Large intestine (tissue), 3 donors: ENCODE data around the gene MSL3B.

Experiments
- DNase-seq, 2 donors: peaks; one replicate each; pipeline versions ENCODE4 v3.0.0 to v3.0.0-alpha.2; 2013
- H3K27ac ChIP-seq: one replicate; pipeline ENCODE4 v1.5.1; 2013; ENCODE audit warnings: low read length
- H3K27me3 ChIP-seq: 2 replicates; pipeline ENCODE4 v1.6.1; 2013; ENCODE audit warnings: low read length; ENCODE audit not compliant: control insufficient read depth, insufficient read depth
- H3K36me3 ChIP-seq: 2 replicates; pipeline ENCODE4 v1.6.1; 2013; ENCODE audit warnings: low read length; ENCODE audit not compliant: control insufficient read depth, insufficient read depth
- H3K4me1 ChIP-seq: one replicate; pipeline ENCODE4 v1.6.1; 2013; ENCODE audit warnings: low read length; ENCODE audit not compliant: control insufficient read depth, insufficient read depth
- H3K4me3 ChIP-seq: one replicate; pipeline ENCODE4 v1.5.1; 2013; ENCODE audit warnings: low read length
- H3K9me3 ChIP-seq: one replicate; pipeline ENCODE4 v1.6.1; 2013; ENCODE audit warnings: mild to moderate bottlenecking, low read depth, low read length, moderate library complexity; ENCODE audit not compliant: control insufficient read depth
- WGBS: methylation state at CpG from one replicate; pipeline ENCODE4 v1.1.5; 2013; ENCODE audit warnings: low lambda C conversion rate; ENCODE audit not compliant: insufficient coverage; 5-methylcytosine and 5-hydroxymethylcytosine counted together

Gene MSL3B

GRCh38 chr2:233853883-233854240 is 14.3 kb downstream of the MSL3B start:
- peaks cover 12% of the 10 kb centered on the region for H3K36me3 ChIP-seq
- no peak overlapping the region for H3K27ac ChIP-seq
- no peaks in the 10 kb centered on the region for H3K9me3 ChIP-seq
- peak overlapping the region; percentile 93 for H3K4me3 ChIP-seq
- no CpG with 5 or more reads among the region's 25 CpGs for WGBS
- peaks cover 7% of the 10 kb centered on the region for H3K4me1 ChIP-seq
- no peaks in the 10 kb centered on the region for H3K27me3 ChIP-seq
- DNase-seq, result no peak

- no peaks in the 10 kb centered on the region for H3K9me3 ChIP-seq
- no CpG with 5 or more reads among the region's 8 CpGs for WGBS
- DNase-seq, result no peak
- H3K27me3 ChIP-seq, result no peaks in the 10 kb centered on the region
- H3K4me3 ChIP-seq, result peak overlapping the region; percentile 93
- no peak overlapping the region for H3K27ac ChIP-seq
- H3K4me1 ChIP-seq, result peaks cover 7% of the 10 kb centered on the region
- peaks cover 12% of the 10 kb centered on the region for H3K36me3 ChIP-seq
Observed at GRCh38 chr2:233853353-233853752, 14.8 kb downstream of the MSL3B start.

GRCh38 chr2:233852056-233852455 is 16.1 kb downstream of the MSL3B start:
- DNase-seq, result no peak
- no CpG with 5 or more reads among the region's 3 CpGs for WGBS
- H3K9me3 ChIP-seq, result no peaks in the 10 kb centered on the region
- H3K36me3 ChIP-seq, result peaks cover 22% of the 10 kb centered on the region
- H3K27ac ChIP-seq, result no peak overlapping the region
- H3K27me3 ChIP-seq, result no peaks in the 10 kb centered on the region
- H3K4me1 ChIP-seq, result no peaks in the 10 kb centered on the region
- no peak overlapping the region for H3K4me3 ChIP-seq

- Histone ChIP-seq H3K9me3 (no peaks in the 10 kb centered on the region), H3K4me1 (no peaks in the 10 kb centered on the region), H3K27me3 (no peaks in the 10 kb centered on the region), H3K27ac (no peak overlapping the region), H3K36me3 (peaks cover 28% of the 10 kb centered on the region), H3K4me3 (no peak overlapping the region)
- 100% methylated on average over 2 of the region's 6 CpGs for WGBS
- DNase-seq, result no peak
Observed at GRCh38 chr2:233851169-233851568, 17.0 kb downstream of the MSL3B start.

GRCh38 chr2:233850745-233851144 is 17.4 kb downstream of the MSL3B start:
- Histone ChIP-seq H3K4me1 (no peaks in the 10 kb centered on the region), H3K4me3 (no peak overlapping the region), H3K27ac (no peak overlapping the region), H3K27me3 (no peaks in the 10 kb centered on the region), H3K9me3 (no peaks in the 10 kb centered on the region), H3K36me3 (peaks cover 28% of the 10 kb centered on the region)
- WGBS, result no CpG with 5 or more reads among the region's 7 CpGs
- DNase-seq, result no peak

- no peak for DNase-seq
- 80% methylated on average over 2 of the region's 13 CpGs for WGBS
- Histone ChIP-seq H3K27me3 (no peaks in the 10 kb centered on the region), H3K36me3 (peaks cover 32% of the 10 kb centered on the region), H3K4me1 (no peaks in the 10 kb centered on the region), H3K9me3 (no peaks in the 10 kb centered on the region), H3K27ac (no peak overlapping the region), H3K4me3 (no peak overlapping the region)
Observed at GRCh38 chr2:233849607-233850271, 18.4 kb downstream of the MSL3B start.

- H3K36me3 ChIP-seq, result peaks cover 43% of the 10 kb centered on the region
- WGBS, result no CpG with 5 or more reads among the region's 13 CpGs
- H3K9me3 ChIP-seq, result no peaks in the 10 kb centered on the region
- no peak overlapping the region for H3K4me3 ChIP-seq
- no peak for DNase-seq
- no peak overlapping the region for H3K27ac ChIP-seq
- H3K27me3 ChIP-seq, result no peaks in the 10 kb centered on the region
- H3K4me1 ChIP-seq, result no peaks in the 10 kb centered on the region
Observed at GRCh38 chr2:233848276-233848675, 19.9 kb downstream of the MSL3B start.

- no CpG with 5 or more reads among the region's 13 CpGs for WGBS
- no peak for DNase-seq
- no peak overlapping the region for H3K4me3 ChIP-seq
- H3K27me3 ChIP-seq, result no peaks in the 10 kb centered on the region
- H3K9me3 ChIP-seq, result no peaks in the 10 kb centered on the region
- H3K4me1 ChIP-seq, result no peaks in the 10 kb centered on the region
- H3K27ac ChIP-seq, result no peak overlapping the region
- H3K36me3 ChIP-seq, result peaks cover 45% of the 10 kb centered on the region
Observed at GRCh38 chr2:233847248-233847898, 20.8 kb downstream of the MSL3B start.

- peaks cover 48% of the 10 kb centered on the region for H3K36me3 ChIP-seq
- WGBS, result 80% methylated on average over 1 of the region's 16 CpGs
- no peaks in the 10 kb centered on the region for H3K9me3 ChIP-seq
Observed at GRCh38 chr2:233846387-233847247, 21.6 kb downstream of the MSL3B start.

GRCh38 chr2:233845301-233846060 is 22.7 kb downstream of the MSL3B start:
- DNase-seq, result no peak
- H3K27ac ChIP-seq, result no peak overlapping the region
- no peaks in the 10 kb centered on the region for H3K9me3 ChIP-seq
- WGBS, result no CpG with 5 or more reads among the region's 1 CpG
- no peaks in the 10 kb centered on the region for H3K27me3 ChIP-seq
- no peaks in the 10 kb centered on the region for H3K4me1 ChIP-seq
- H3K36me3 ChIP-seq, result peaks cover 53% of the 10 kb centered on the region
- no peak overlapping the region for H3K4me3 ChIP-seq

More at GRCh38 chr2:233846387-233847247, 21.6 kb downstream of the MSL3B start:
- Histone ChIP-seq H3K4me3 (no peak overlapping the region), H3K4me1 (no peaks in the 10 kb centered on the region), H3K27ac (no peak overlapping the region), H3K27me3 (no peaks in the 10 kb centered on the region)
- no peak for DNase-seq
